Omental fat pad (tissue), 4 donors: Measurements from ENCODE around the gene ADGRL3. TPM values are rescaled to one million over a fixed set of nuclear protein-coding genes. Genes with fewer than 3 reads are reported as not detected.

ENCODE experiments used
- ATAC-seq: fragments of 150-250 bp; one replicate; pipeline ENCODE4 v1.9.1; 2016; ENCODE audit warnings: mild to moderate bottlenecking, moderate library complexity; ENCODE audit not compliant: low FRiP score
- DNase-seq: peaks from one replicate; pipeline ENCODE4 v3.0.0-alpha.2; 2019; ENCODE audit warnings: low spot score
- total RNA-seq, 4 donors: library from RNA; depleted of rRNA; stranded (reverse); fragments of >200 nt; gene quantifications; one replicate each; pipeline ENCODE4 v1.1.0, GENCODE V29; 2016
- TF ChIP-seq, protein P1 (sequence below), 3 donors: fragments of 450-650 bp; IDR thresholded peaks; one replicate each; pipeline ENCODE4 v1.5.1; 2016 to 2017; ENCODE audit warnings: antibody characterized with exemption in 3 of 3, mild to moderate bottlenecking in 3 of 3, moderate library complexity in 2 of 3

ADGRL3 gene
- total RNA-seq = 10 to 100 TPM in 1 of 4 donors, 1 to 10 TPM in 3; 2.5 to 16.4 (median 4.6) TPM

DNA sequence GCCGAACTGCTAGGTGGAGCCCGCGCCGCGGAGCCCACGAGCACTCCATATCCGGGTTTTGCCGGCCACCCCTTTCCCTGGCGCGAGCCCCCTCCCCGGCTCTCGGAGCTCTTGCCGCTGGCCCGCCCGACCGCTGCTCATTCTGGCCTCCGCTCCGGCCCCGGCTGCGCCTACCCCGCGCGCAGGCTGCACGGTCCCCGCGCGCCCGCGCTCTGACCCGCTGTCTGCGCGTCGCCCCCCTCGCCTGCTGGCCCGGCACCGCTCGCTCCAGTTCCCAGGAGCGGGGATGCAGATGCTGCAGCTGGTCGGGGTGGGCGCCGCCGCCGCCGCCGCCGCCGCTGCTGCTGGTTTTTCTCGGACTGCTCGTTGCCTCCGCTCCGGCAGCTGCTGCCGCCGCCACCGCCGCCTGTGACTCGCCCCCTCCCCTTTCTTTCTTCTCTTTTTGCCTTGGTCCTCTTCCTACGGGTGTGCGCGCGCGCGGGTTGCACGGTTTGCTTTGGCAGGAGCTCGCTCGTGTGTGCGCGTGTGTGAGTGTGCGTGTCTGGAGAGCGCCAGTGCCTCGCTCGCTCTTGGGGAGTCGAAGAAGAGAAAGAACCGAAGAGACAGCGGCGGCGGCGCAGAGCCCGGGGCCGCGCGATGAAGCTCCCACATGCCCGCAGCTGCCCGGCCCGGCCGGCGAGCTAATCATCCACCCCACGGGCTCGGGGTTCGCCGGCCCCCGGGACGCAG, at the start of gene ADGRL3:
TSS of gene ADGRL3 (plus strand) at position 140 of the 729 bp plus-strand sequence.
- DNase-seq (no peak), ATAC-seq (peak; percentile 49)
- TF ChIP-seq, protein P1, sequence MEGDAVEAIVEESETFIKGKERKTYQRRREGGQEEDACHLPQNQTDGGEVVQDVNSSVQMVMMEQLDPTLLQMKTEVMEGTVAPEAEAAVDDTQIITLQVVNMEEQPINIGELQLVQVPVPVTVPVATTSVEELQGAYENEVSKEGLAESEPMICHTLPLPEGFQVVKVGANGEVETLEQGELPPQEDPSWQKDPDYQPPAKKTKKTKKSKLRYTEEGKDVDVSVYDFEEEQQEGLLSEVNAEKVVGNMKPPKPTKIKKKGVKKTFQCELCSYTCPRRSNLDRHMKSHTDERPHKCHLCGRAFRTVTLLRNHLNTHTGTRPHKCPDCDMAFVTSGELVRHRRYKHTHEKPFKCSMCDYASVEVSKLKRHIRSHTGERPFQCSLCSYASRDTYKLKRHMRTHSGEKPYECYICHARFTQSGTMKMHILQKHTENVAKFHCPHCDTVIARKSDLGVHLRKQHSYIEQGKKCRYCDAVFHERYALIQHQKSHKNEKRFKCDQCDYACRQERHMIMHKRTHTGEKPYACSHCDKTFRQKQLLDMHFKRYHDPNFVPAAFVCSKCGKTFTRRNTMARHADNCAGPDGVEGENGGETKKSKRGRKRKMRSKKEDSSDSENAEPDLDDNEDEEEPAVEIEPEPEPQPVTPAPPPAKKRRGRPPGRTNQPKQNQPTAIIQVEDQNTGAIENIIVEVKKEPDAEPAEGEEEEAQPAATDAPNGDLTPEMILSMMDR (IDR thresholded peaks at IDR 0.05) = no peak

GRCh38 chr4:61152433-61152832, 47.7 kb upstream of the ADGRL3 start:
- DNase-seq (no peak), ATAC-seq (no peak)
- TF ChIP-seq, protein P1 (IDR thresholded peaks at IDR 0.05) = no peak

- DNase-seq = no peak
- ATAC-seq = no peak
- TF ChIP-seq, protein P1 (IDR thresholded peaks at IDR 0.05) = no peak
Measured at GRCh38 chr4:61160478-61160877, 39.6 kb upstream of the ADGRL3 start.

GRCh38 chr4:61162116-61162515, 38.0 kb upstream of the ADGRL3 start:
- no peak for ATAC-seq
- DNase-seq = no peak
- TF ChIP-seq, protein P1 (IDR thresholded peaks at IDR 0.05) = no peak

DNA sequence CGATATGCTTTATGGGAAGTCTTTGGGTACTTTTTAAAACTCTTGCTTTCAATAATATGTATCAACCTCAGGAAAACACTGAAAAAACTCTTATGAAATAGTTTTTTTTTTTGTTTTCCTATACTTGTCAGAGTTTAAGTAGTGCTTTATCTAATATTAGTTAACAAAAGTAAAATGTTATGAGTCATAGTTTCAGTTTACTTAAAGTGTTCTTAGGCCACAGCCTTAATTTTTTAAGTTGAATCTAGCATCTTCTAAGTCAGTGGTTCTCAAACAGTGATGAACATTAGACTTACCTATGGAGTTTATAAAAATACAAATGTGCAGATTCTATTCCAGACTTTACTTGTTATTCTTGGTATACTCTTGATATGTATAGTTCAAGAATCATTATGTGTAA, 26.3 kb upstream of the ADGRL3 start:
- TF ChIP-seq, protein P1 (IDR thresholded peaks at IDR 0.05) = no peak
- ATAC-seq = no peak

GRCh38 chr4:61175495-61175894, 24.6 kb upstream of the ADGRL3 start:
- TF ChIP-seq, protein P1 (IDR thresholded peaks at IDR 0.05) = no peak
- DNase-seq (no peak), ATAC-seq (no peak)

More for the DNA sequence above, 26.3 kb upstream of the ADGRL3 start:
- no peak for DNase-seq

- TF ChIP-seq, protein P1 (IDR thresholded peaks at IDR 0.05) = no peak
- DNase-seq (no peak), ATAC-seq (no peak)
Measured at GRCh38 chr4:61177367-61177766, 22.8 kb upstream of the ADGRL3 start.
